SHP77 (cell line): ENCODE data around the gene SMC5.
"Not testable (repeated sequence)": the region's sequence is repeated elsewhere in the genome, so short reads cannot be mapped to it uniquely, and the experiment has no call there.

Experiments
- DNase-seq, 2 experiments: peaks; one replicate each; lab custom pipeline; 2025; lab: John Stamatoyannopoulos, UW

SMC5 gene

DNA sequence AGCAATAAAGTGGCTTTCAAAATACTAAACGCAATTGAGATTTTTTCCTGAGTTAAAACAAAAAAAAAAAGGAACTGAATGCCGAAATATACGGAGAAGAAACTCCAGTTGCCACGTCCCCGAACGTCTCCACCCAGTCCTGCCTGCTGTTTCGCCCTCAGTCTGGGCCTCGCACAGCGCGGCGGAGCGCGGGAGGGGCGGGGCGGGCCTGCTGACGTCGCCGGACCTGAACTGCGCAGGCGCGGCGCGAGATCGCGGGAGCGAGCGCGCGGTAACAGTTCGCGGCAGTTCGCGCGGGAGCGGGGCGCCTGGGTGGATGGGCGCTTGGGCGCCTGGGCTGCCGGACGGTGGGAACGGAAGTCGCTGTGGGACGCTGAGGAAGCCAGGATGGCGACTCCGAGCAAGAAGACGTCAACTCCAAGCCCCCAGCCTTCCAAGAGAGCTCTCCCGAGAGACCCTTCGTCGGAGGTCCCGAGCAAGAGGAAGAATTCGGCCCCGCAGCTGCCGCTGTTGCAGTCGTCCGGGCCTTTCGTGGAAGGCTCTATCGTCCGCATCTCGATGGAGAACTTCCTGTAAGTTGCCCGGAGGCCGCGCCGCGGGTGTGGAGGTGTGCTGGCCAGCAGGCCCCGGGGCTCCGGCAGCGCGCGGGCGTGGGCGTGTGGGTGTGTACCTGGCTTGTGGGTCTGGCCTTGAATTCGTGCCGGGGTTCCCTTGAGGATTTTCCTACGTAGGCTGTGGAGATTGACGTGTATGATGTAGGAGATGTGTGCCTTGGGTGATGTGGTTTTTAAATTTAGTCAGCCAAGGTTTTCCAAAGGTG, at the start of gene SMC5:
Gene SMC5, plus strand, starts transcription at position 287 of the 820 bp plus-strand sequence. Its CDS starts 101 bp downstream, at position 388.
- DNase-seq, result peak; percentile 73 to 85

- DNase-seq, result no peak
Measured at GRCh38 chr9:70217029-70217428, 41.7 kb upstream of the SMC5 start.

- DNase-seq, result no peak
Measured at GRCh38 chr9:70218767-70219166, 40.0 kb upstream of the SMC5 start.

DNA sequence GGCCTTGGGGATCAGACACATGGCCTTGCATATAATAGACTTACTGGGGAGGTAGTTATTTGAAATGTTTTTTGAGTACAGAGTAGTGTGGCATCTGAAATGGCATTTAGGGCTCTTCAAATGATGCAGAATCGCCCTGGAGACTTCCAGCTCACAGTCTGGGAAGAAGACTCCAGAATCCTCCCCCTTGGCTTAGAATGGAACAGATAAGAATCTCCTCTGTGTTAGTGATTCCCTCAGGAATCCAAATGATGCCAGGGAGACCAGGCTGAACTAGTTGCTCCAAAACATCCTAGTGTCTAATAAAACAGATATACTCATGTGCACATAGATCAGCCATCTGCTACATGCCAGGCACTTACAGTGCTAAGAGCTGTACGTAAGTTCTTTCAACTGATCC, 38.6 kb upstream of the SMC5 start:
- no peak for DNase-seq

DNA sequence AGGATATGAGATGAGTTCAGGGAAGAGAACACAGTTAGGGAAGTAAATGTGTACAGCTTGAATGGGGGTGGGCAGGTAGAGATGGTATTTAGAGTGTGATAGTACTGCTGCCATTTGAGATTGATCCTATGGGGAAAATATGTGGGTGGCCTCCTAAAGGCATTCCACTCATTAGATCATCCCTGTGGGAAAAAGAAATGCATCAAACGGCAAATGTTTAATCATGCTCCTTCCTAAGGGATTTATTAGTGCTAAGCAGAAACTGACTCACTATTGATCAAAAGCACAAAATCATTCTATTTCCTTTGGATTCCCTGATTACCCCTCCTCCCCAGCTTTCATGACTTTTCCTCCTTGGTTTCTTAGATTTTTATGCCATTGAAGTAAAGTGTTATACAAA, 36.4 kb upstream of the SMC5 start:
- no peak for DNase-seq

- DNase-seq, result no peak
Measured at GRCh38 chr9:70228118-70228517, 30.7 kb upstream of the SMC5 start.

- DNase-seq, result no peak
Measured at GRCh38 chr9:70228611-70229010, 30.2 kb upstream of the SMC5 start.

DNA sequence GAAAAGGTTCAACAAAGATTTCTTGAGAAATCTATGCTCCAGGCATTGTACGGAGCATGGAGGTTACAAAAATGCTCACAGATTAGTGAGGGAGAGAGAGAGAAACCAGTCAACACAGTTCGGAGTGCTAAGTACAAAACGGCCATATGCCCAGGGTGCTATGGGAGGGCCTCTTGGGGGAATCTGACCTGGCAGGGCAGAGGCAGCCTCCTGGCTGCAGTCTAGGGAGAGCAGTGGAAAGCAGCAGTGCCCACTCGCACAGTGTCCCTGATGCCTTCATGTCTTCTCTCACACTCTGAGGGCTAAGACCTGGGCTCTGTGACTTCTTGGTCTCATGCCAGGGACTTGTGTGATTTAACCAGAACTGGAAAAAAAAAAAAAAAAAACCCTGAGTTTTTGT, 29.8 kb upstream of the SMC5 start:
- DNase-seq, result no peak

GRCh38 chr9:70229579-70229978, 29.2 kb upstream of the SMC5 start:
- no peak for DNase-seq

DNA sequence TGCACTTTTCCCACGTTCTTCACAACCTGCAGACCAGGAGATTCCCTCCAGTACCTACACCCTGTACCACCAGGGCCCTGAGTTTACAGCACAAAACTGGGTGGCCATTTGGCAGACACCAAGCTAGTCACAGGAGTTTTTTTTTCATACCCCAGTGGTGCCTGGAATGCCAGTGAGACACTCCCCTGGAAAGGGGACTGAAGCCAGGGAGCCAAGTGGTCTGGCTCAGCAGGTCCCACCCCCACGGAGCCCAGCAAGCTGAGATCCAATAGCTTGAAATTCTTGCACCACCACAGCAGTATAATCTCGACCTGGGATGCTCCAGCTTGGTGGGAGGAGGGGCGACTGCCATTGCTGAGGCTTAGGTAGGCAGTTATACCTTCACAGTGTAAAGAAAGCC, 26.3 kb upstream of the SMC5 start:
- DNase-seq, result no peak

GRCh38 chr9:70234208-70234607, 24.6 kb upstream of the SMC5 start:
- not testable (repeated sequence) for DNase-seq

- not testable (repeated sequence) for DNase-seq
Measured at GRCh38 chr9:70245952-70246351, 12.8 kb upstream of the SMC5 start.

DNA sequence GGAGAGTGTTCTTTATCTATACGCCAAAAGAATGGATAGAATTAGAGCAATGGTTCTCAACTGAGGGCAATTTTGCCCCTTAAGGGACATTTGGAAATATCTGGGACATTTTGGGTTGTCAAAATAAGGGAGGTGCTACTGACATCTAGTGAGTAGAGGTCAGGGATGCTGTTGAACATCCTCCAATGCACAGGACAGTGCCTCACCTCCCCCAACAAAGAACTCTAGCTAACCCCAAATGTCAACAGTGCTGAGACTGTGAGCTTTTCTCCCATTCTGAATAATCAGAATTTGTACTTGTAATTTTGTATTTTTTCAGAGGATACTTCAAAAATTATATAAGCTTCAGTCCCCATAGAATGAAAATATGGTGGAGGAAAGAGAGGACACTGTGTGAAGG, 8.6 kb upstream of the SMC5 start:
- no peak for DNase-seq

GRCh38 chr9:70255486-70255885, 3.3 kb upstream of the SMC5 start:
- DNase-seq, result no peak

GRCh38 chr9:70256123-70256551, 2.6 kb upstream of the SMC5 start:
- no peak for DNase-seq

DNA sequence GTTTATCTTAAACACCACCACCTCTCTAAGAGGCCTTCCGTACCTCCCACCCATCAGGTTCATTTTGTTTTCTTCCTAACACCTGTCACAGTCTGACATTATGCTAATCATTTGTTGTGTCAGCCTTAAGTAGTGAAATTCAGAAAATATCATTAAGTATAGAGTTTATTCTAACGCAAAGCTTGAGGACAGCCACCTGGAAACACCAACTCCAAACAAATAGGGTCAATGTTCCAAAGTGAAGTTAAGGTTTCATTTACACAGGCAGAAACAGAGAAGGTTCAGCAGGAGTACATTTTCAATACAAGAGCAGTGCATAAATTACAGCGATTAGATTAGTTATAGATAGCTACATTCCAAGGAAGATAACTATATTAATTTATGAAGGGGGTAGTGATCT, 1.3 kb upstream of the SMC5 start:
- no peak for DNase-seq

- peak; percentile 33 to 66 for DNase-seq
Measured at GRCh38 chr9:70257991-70258691, 637 bp upstream of the SMC5 start.

- no peak for DNase-seq
Measured at GRCh38 chr9:70259512-70259802, 679 bp downstream of the SMC5 start.

- DNase-seq, result no peak
Measured at GRCh38 chr9:70260007-70260443, 1.2 kb downstream of the SMC5 start.

DNA sequence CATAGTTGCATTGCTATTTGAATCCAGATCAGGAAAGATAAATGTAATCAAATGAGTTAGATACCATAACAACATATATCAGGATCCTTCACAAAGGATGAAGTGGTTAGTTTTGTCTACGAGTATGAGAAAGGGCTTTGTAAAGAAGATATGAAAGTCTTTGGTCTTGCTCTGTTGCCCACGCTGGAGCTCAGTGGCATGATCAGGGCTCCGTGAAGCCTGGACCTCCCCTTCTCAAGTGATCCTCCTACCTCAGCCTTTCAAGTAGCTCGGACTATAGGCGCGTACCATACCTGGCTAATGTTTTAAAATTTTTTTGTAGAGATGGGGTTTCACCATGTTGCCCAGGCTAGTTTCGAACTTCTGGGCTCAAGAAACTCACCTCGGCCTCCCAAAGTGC, 1.8 kb downstream of the SMC5 start:
- DNase-seq, result no peak

DNA sequence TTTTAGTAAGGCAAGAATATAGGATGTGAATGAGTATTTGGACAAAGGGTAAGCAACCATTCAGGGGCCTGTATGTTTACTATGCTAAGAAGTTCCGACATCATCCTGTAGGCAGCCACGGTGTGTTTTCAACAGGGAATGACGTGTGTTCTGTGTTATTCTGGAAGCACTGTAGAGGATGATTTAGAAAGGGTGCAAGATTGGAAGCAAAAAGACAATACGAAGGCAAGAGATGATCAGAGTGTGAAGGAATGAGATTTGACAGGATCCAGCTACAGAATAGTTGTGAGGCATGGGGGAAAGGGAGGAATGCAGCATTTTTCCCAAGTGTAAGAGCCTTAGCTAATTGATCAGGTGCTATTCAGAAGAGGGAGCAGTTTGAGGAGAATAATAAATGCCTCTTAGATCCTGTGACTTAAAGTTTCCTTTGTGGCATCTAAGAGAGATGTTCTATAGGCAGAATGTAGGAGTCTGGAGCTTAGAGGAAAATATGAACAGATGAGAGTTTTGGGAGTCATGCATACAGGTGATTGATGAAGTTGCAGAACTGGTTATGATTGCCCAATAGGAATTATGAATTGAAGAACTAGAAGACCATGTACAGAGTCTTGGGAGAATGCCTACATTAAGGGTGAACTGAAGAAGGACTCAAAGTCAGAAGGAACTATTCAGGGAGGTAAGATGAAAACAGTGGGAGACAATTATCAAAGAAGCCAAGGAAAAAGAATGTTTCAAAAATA, 2.5 kb downstream of the SMC5 start:
- no peak for DNase-seq

DNA sequence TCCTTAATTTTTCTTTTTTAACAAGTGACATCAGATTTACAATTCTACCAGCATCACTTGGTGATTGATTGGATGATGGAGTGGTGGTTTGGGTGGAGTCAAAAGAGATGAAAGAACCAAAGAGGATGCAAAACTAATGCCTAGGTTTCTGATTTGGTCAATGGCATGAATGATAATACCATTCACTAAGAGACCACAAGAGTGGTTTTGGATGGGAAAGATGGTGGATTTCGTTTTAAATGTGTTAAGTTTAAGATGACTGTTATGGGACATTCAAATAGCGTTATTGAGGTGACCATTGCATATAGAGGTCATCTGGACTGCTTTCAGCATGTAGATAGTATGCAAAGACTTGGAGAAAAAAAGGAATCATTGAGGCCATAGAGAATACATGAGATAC, 3.6 kb downstream of the SMC5 start:
- no peak for DNase-seq

- DNase-seq, result no peak
Measured at GRCh38 chr9:70262948-70263347, 4.2 kb downstream of the SMC5 start.
